KMS-11 (cell line): ENCODE data around the gene CHADL.
"Not testable (repeated sequence)": the region's sequence is repeated elsewhere in the genome, so short reads cannot be mapped to it uniquely, and the experiment has no call there.

Source experiments
- H2AFZ ChIP-seq: fragments of 200-600 bp; sonication (generic); 2 replicates; pipeline ENCODE4 v1.6.1; 2016; ENCODE audit warnings: antibody characterized with exemption, mixed run types, low read depth
- H3K27ac ChIP-seq: fragments of 200-600 bp; sonication (generic); 2 replicates; pipeline ENCODE4 v1.6.1; 2016; ENCODE audit warnings: mild to moderate bottlenecking, mixed run types
- H3K27me3 ChIP-seq: fragments of 200-600 bp; sonication (generic); 2 replicates; pipeline ENCODE4 v1.6.1; 2017; ENCODE audit warnings: mild to moderate bottlenecking, low read depth, mixed run types, moderate library complexity; ENCODE audit not compliant: insufficient read depth
- H3K36me3 ChIP-seq: fragments of 200-600 bp; sonication (generic); 2 replicates; pipeline ENCODE4 v1.6.1; 2017; ENCODE audit warnings: mild to moderate bottlenecking, mixed run types; ENCODE audit not compliant: insufficient read depth
- H3K4me1 ChIP-seq: fragments of 200-600 bp; sonication (generic); 2 replicates; pipeline ENCODE4 v1.6.1; 2016; ENCODE audit warnings: mild to moderate bottlenecking, low read depth, mixed run types; ENCODE audit not compliant: poor library complexity, severe bottlenecking
- H3K4me2 ChIP-seq: fragments of 200-600 bp; sonication (generic); 2 replicates; pipeline ENCODE4 v1.7.0; 2016; ENCODE audit warnings: mild to moderate bottlenecking, mixed run types
- H3K4me3 ChIP-seq: fragments of 200-600 bp; sonication (generic); IDR thresholded peaks from 2 replicates; pipeline ENCODE4 v1.6.1; 2017; ENCODE audit warnings: low read depth, low read length, mixed read lengths; ENCODE audit not compliant: insufficient read depth
- H3K79me2 ChIP-seq: fragments of 200-600 bp; sonication (generic); 2 replicates; pipeline ENCODE4 v1.6.1; 2016; ENCODE audit warnings: low read depth, mixed run types; ENCODE audit not compliant: insufficient read depth
- H3K9ac ChIP-seq: fragments of 200-600 bp; sonication (generic); 2 replicates; pipeline ENCODE4 v1.6.1; 2016; ENCODE audit warnings: mild to moderate bottlenecking, mixed run types
- H4K20me1 ChIP-seq: fragments of 200-600 bp; sonication (generic); 2 replicates; pipeline ENCODE4 v1.6.1; 2016; ENCODE audit warnings: mild to moderate bottlenecking, mixed run types; ENCODE audit not compliant: insufficient read depth
- CTCF ChIP-seq: fragments of 200-600 bp; sonication (generic); conservative IDR thresholded peaks from 2 replicates; pipeline ENCODE4 v1.6.1; 2017; ENCODE audit warnings: low read depth, mild to moderate bottlenecking, antibody characterized with exemption, low read length, moderate library complexity, mixed read lengths

Gene CHADL

DNA sequence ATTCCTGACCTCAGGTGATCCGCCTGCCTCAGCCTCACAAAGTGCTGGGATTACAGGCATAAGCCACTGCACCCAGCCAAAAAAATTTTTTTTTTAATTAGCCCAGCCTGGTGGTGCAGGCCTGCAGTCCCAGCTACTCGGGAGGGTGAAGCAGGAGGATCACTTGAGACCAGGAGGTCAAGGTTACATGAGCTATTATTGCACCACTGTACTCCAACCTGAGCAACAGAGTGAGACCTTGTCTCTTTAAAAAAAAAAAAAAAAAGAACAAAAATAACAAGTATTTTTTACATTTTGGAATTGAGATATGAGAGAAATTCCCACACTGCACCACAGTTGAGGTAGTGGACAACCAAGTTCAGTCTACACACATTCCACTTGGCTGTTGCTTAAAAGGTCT lies 49.3 kb downstream of the CHADL start:
- no peaks in the 10 kb centered on the region for H3K36me3 ChIP-seq
- no peaks in the 10 kb centered on the region for H3K27me3 ChIP-seq
- H3K27ac ChIP-seq = no peak overlapping the region
- H3K4me2 ChIP-seq = no peak overlapping the region
- no peak overlapping the region for H2AFZ ChIP-seq
- no peak for TF ChIP-seq CTCF
- H4K20me1 ChIP-seq = no peaks in the 10 kb centered on the region
- peaks cover under 1% of the 10 kb centered on the region for H3K4me1 ChIP-seq
- no peak overlapping the region for H3K4me3 ChIP-seq
- no peak overlapping the region for H3K9ac ChIP-seq
- H3K79me2 ChIP-seq = no peaks in the 10 kb centered on the region

- Histone ChIP-seq H4K20me1 (no peaks in the 10 kb centered on the region), H3K4me1 (no peaks in the 10 kb centered on the region), H3K27ac (no peak overlapping the region)
Observed at GRCh38 chr22:41184679-41185078, 56.1 kb downstream of the CHADL start.

DNA sequence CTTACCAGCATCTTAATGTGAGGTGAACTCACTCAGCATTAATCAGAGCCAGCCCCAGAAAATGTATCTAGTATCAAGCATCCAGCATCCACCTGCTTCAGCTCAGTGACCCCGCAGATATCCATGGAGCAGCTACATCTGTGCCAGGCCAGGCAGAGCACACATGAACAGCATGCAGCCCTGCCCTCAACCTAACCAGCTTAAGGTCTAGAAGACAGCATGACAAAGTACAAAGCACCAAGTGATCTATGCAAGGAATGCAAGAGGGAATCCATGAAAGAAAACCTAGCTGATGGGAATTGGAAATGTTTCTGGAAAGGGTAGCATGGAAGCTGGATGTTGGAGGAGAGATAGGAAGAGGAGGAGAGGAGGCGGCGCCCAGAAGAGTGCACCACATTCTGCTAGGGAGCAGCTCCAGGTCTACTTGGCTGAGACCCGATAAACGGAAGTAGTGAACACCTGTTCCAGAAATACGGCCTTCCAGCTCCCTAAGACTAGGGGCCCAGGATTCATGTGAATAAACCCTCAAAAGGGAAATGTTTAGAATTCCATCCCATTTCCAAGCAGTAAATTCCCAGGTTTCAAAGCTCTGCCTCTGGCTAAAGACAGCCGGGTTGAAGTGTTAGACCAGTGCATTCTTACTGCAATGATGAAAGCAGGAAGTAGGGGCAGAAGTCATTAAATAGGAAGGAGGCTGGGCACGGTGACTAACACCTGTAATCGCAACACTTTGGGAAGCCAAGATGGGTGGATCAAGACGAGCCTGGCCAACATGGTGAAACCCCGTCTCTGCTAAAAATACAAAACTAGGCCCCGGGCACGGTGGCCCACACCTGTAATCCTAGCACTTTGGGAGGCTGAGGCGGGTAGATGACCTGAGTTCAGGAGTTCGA lies 59.1 kb downstream of the CHADL start:
- no peak overlapping the region for H2AFZ ChIP-seq
- H3K27ac ChIP-seq = no peak overlapping the region
- H3K4me2 ChIP-seq = no peak overlapping the region
- no peak overlapping the region for H3K4me3 ChIP-seq
- H3K9ac ChIP-seq = no peak overlapping the region
- H3K36me3 ChIP-seq = peaks cover 7% of the 10 kb centered on the region; the same call in 1 of the 2 replicates
- no peaks in the 10 kb centered on the region for H3K4me1 ChIP-seq
- no peaks in the 10 kb centered on the region for H4K20me1 ChIP-seq
- no peaks in the 10 kb centered on the region for H3K79me2 ChIP-seq
- no peaks in the 10 kb centered on the region for H3K27me3 ChIP-seq
- no peak for TF ChIP-seq CTCF

More at GRCh38 chr22:41184679-41185078, 56.1 kb downstream of the CHADL start:
- Histone ChIP-seq H3K79me2 (no peaks in the 10 kb centered on the region), H3K4me3 (no peak overlapping the region), H3K9ac (no peak overlapping the region), H3K4me2 (no peak overlapping the region), H3K36me3 (no peaks in the 10 kb centered on the region), H3K27me3 (no peaks in the 10 kb centered on the region), H2AFZ (no peak overlapping the region)
- no peak for TF ChIP-seq CTCF

- H3K4me3 ChIP-seq = no peak overlapping the region
- no peak overlapping the region for H2AFZ ChIP-seq
- no peak for TF ChIP-seq CTCF
- no peaks in the 10 kb centered on the region for H4K20me1 ChIP-seq
- H3K9ac ChIP-seq = no peak overlapping the region
- H3K4me1 ChIP-seq = no peaks in the 10 kb centered on the region
- no peaks in the 10 kb centered on the region for H3K27me3 ChIP-seq
- H3K79me2 ChIP-seq = no peaks in the 10 kb centered on the region
- H3K36me3 ChIP-seq = peaks cover 13% of the 10 kb centered on the region; the same call in 1 of the 2 replicates
- H3K27ac ChIP-seq = no peak overlapping the region
- H3K4me2 ChIP-seq = no peak overlapping the region
Observed at GRCh38 chr22:41180926-41181325, 59.8 kb downstream of the CHADL start.

GRCh38 chr22:41180362-41180761 lies 60.4 kb downstream of the CHADL start:
- not testable (repeated sequence) for H3K27ac ChIP-seq

More at GRCh38 chr22:41180362-41180761, 60.4 kb downstream of the CHADL start:
- H4K20me1 ChIP-seq, H3K4me3 ChIP-seq, H3K4me1 ChIP-seq, H3K27me3 ChIP-seq, H3K9ac ChIP-seq, H2AFZ ChIP-seq, H3K4me2 ChIP-seq, H3K79me2 ChIP-seq: not testable (repeated sequence)
- peaks cover 16% of the 10 kb centered on the region; the same call in 1 of the 2 replicates for H3K36me3 ChIP-seq
